GM08714 (cell line): ENCODE results near the gene CNKSR3.

Experiments used
- H3K4me3 ChIP-seq: fragments of 200-500 bp; sonication (Bioruptor generic); 2 replicates; pipeline ENCODE4 v1.5.1; 2014; ENCODE audit warnings: mild to moderate bottlenecking, low read length, inconsistent platforms
- ZNF274 ChIP-seq: IDR thresholded peaks from 2 replicates; pipeline ENCODE4 v1.6.1; 2012; ENCODE audit warnings: mild to moderate bottlenecking, low read depth, low read length

CNKSR3 gene

DNA sequence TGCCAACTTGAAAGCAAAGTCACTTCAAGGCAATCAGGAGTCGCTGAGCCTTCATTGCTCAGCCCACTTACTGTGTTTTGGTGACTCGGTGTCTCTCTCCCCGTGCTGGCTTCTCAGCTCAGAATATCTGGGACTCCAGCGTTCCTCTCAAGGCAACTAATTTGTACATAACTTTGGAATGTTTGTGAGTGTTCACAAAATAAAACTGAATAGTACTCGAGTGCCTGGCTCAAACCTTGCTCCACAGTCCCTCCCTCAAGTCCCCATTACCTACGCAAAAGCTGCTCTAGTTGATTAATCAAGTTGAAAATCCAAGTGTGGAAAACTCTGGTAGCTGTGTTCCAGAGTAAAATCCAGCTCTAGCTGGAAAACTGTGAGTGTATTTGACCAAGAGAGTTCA lies 162.5 kb downstream of the CNKSR3 start:
- TF ChIP-seq ZNF274: no peak
- no peak overlapping the region for H3K4me3 ChIP-seq

DNA sequence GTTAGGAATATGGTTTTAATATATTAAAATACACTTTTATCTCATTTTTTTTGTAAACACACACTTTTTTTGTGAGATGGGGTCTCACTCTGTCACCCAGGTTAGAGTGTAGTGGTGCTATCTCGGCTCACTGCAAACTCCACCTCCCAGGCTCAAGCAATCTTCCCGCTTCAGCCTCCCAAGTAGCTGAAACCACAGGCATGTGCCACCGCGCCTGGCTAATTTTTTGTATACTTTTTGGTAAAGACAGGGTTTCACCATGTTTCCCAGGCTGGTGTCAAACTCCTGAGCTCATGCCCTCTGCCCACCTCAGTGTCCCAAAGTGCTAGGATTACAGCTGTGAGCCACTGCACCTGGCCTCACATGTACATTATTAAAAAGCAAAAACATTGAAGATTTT lies 164.7 kb downstream of the CNKSR3 start:
- no peak overlapping the region for H3K4me3 ChIP-seq
- no peak for TF ChIP-seq ZNF274

DNA sequence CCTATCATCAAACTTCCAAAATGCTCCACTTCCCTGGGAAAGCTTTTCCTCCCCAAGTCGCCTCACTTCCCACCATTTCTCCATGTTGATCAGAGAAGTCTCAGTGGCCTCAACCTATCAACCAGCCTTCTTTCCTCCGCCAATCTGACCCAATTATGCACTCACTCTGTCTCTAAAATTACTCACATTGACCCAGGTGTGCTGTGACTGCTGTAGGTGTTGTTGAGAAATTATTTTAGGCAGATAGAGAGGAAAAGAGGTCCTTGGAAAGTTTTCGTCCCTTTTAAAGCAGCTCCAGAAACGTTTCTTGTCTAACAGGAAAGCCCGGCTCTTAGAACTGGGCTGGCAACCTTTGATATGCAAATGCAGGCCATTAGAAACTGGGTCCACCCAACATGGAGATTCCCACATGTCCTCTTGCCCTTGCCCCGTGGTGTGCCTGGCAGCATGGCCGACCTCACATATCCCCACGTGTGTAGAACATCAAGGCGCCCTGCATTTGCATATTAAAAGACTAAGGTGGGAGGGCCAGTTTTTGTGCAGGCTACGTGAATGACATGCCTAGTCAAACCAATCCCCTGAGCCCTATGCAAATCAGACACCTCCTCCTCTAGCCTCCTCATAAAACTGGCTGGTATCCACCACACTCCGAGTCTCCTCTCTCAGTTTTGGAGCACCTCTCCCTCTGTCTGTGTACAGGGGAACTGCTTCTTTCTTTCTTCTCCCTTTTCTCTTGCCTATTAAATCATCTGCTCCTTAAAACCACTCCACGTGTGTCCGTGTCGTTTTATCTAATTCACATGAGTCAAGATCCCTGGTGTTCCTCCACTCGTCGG lies 166.8 kb downstream of the CNKSR3 start:
- TF ChIP-seq ZNF274: no peak
- H3K4me3 ChIP-seq: no peak overlapping the region

DNA sequence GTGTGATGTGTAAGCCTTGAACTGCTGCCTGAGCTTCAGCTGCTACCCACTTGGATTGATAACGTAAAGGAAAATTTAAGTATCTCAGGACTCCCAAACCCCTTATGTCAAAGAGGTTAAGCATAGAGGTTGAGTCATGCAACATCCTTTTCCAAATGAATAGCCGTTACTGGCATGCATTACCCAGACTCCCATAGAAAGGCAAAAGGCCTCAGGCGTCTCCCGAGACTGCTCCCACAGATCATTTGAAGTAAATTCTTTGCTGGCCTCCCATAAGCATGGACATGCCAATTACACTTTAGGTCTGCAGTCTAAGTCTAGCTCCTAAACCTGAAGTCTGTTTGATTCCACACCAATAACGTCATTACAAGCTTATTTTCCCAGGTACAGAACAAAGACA lies 168.6 kb downstream of the CNKSR3 start:
- H3K4me3 ChIP-seq: no peak overlapping the region
- TF ChIP-seq ZNF274: no peak

DNA sequence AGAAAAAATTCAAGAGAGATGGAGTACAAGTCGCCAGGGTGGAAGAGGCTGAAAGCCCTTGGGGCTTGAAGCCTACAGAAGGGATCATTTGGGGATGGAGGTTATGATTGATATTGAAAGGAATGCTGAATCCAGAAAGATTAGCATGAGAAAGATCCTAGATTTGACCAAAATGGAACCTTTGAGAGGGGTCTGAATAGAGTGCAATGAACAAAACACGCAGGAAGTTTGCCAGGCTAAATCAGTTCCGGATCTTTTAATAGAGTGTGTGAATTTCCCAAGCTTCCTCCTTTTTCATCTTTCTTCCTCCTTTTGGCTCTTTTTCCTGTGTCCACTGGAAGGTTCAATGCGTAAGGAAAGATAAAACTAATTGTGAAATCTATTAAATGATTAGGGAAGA lies 169.1 kb downstream of the CNKSR3 start:
- H3K4me3 ChIP-seq: no peak overlapping the region
- no peak for TF ChIP-seq ZNF274
